Mucosa of descending colon (tissue), 3 donors: ENCODE measurements around the gene HIVEP2. TPM values are rescaled to one million over a fixed set of nuclear protein-coding genes. Genes with fewer than 3 reads are reported as not detected.

ENCODE experiments used
- ATAC-seq: fragments of 200-7000 bp; cut with Tn5 transposase; one replicate; pipeline ENCODE4 v1.9.1; 2020; ENCODE audit warnings: mild to moderate bottlenecking, moderate library complexity
- DNase-seq, 3 donors: peaks; one replicate each; pipeline ENCODE4 v3.0.0-alpha.2; 2020
- H3K36me3 ChIP-seq: fragments of 200-600 bp; one replicate; pipeline ENCODE4 v1.8.0; 2021; ENCODE audit warnings: low read depth, mild to moderate bottlenecking
- H3K4me1 ChIP-seq: fragments of 200-600 bp; one replicate; pipeline ENCODE4 v1.8.0; 2021; ENCODE audit warnings: low read depth, mild to moderate bottlenecking
- H3K4me3 ChIP-seq: fragments of 200-600 bp; one replicate; pipeline ENCODE4 v1.8.0; 2021; ENCODE audit warnings: mild to moderate bottlenecking
- H3K9me3 ChIP-seq: fragments of 200-600 bp; one replicate; pipeline ENCODE4 v1.8.0; 2021; ENCODE audit warnings: mild to moderate bottlenecking
- CTCF ChIP-seq: fragments of 200-600 bp; IDR thresholded peaks from one replicate; pipeline ENCODE4 v1.8.0; 2022; ENCODE audit warnings: antibody characterized with exemption, mild to moderate bottlenecking
- intact Hi-C, 2 donors: fragments of 100-400 bp; cut with DNase I in 1 of 2; cut with micrococcal nuclease in 1 of 2; formaldehyde crosslinking; loops; one replicate each; pipeline versions ENCODE4 v1.11.0 to v1.11.1; 2022; cut with DNase I, micrococcal nuclease
- total RNA-seq, 3 donors: library from RNA; stranded (reverse); fragmentation: NEBNext Ultra II Directional in 2 of 3; extraction: Animal tissue kit (Norgen Biotek cat#: 25700) in 2 of 3; gene quantifications; one replicate each; pipeline versions ENCODE4 v1.2.1 to v1.2.4, GENCODE V29; 2021 to 2023
- donor health status: DM: no; HTN: no; CAD: no; lungs with moderate emphysema.
- donor health status: DM: no; HTN: no; CAD: no.
- donor health status: DM: no; HTN: yes; CAD: no.

The HIVEP2 gene
- total RNA-seq, 3 donors from 2014 or later, result 7.8 to 17.7 (median 11.3) TPM

- Histone ChIP-seq H3K4me3 (no peak overlapping the region), H3K9me3 (no peaks in the 10 kb centered on the region), H3K36me3 (no peaks in the 10 kb centered on the region), H3K4me1 (no peaks in the 10 kb centered on the region)
- ATAC-seq (no peak), DNase-seq (no peak)
- intact Hi-C loops, result no loop called here
- no peak for TF ChIP-seq CTCF
These were observed 10.9 kb downstream of the HIVEP2 start for GRCh38 chr6:142934106-142934505.

DNA sequence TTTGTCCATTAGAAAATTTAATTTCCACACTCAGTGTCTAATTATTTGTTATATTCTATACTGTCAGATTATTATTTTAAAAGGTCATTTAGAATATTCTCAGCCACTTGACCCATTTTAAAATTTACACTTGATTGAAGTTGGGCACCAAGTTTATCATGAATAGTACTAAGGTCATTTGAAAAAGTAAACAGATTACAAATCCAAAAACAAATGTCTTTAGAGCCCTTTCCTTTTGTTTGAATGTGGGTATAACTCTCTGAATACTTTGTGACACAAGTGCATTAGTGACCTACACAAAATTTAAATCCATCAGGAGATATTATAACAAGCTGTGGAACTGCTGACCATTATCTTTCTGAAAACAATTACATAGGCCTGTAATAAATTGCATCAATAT lies 11.3 kb downstream of the HIVEP2 start:
- TF ChIP-seq CTCF, result no peak
- intact Hi-C loops, result no loop called here
- Histone ChIP-seq H3K4me1 (no peaks in the 10 kb centered on the region), H3K36me3 (no peaks in the 10 kb centered on the region), H3K4me3 (no peak overlapping the region), H3K9me3 (no peaks in the 10 kb centered on the region)
- ATAC-seq (no peak), DNase-seq (no peak)

- TF ChIP-seq CTCF, result no peak
- peak; percentile 18 for ATAC-seq
- DNase-seq, result no peak
- intact Hi-C loops, result no loop called here
- Histone ChIP-seq H3K36me3 (no peaks in the 10 kb centered on the region), H3K9me3 (no peaks in the 10 kb centered on the region), H3K4me3 (no peak overlapping the region), H3K4me1 (no peaks in the 10 kb centered on the region)
These were observed 12.1 kb downstream of the HIVEP2 start for GRCh38 chr6:142932889-142933288.

- no peak for TF ChIP-seq CTCF
- ATAC-seq (no peak), DNase-seq (no peak)
- H3K36me3 ChIP-seq, result no peaks in the 10 kb centered on the region
- H3K4me1 ChIP-seq, result no peaks in the 10 kb centered on the region
- intact Hi-C loops, result no loop called here
- no peak overlapping the region for H3K4me3 ChIP-seq
- no peaks in the 10 kb centered on the region for H3K9me3 ChIP-seq
These were observed 15.1 kb downstream of the HIVEP2 start for GRCh38 chr6:142929751-142930358.

DNA sequence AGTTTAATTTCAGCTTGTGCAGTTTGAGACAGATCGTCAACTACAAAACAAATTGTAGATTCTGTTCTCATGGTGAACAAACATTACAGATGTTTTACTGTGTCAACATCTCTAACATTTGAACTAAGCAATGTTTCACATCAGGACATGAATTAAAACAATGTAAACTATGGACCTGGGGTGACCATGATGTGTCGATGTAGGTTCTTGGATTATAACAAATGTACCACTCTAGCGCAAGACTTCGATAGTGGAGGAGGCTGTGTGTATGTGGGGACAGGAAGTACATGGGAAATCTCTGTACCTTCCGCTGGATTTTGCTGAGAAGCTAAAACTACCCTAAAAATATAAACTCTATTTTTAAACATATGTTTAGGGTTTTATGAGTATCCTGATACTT lies 17.1 kb downstream of the HIVEP2 start:
- Histone ChIP-seq H3K4me3 (no peak overlapping the region), H3K36me3 (no peaks in the 10 kb centered on the region), H3K9me3 (no peaks in the 10 kb centered on the region), H3K4me1 (no peaks in the 10 kb centered on the region)
- intact Hi-C loops, result no loop called here
- DNase-seq (no peak), ATAC-seq (no peak)
- no peak for TF ChIP-seq CTCF

DNA sequence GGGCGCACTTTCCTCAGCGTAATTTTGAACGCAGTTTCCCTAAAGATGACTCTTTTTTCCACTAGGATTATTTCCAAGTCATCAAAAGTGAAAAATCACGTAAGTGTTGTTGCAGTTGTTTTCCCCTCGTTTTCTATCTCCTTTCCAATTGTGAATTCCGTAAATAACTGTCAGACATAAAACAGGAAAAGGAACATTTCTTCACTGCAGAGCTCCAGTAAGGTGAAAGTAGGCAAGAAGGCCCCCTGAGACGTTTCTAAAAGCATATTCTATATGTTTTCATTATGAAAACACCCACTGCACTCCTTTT lies 17.8 kb downstream of the HIVEP2 start:
- H3K4me3 ChIP-seq, result peak overlapping the region; percentile 33
- no peaks in the 10 kb centered on the region for H3K4me1 ChIP-seq
- TF ChIP-seq CTCF, result no peak
- intact Hi-C loops, result no loop called here
- no peaks in the 10 kb centered on the region for H3K36me3 ChIP-seq
- H3K9me3 ChIP-seq, result no peaks in the 10 kb centered on the region
- no peak for DNase-seq
- no peak for ATAC-seq
